ENCODE data around the gene PA2G4. TPM values are rescaled to one million over a fixed set of nuclear protein-coding genes. Genes with fewer than 3 reads are reported as not detected.

The PA2G4 gene
- total and polyA plus RNA-seq, 4 experiments from 2014 or later = 106 to 223 (median 156) TPM

DNA sequence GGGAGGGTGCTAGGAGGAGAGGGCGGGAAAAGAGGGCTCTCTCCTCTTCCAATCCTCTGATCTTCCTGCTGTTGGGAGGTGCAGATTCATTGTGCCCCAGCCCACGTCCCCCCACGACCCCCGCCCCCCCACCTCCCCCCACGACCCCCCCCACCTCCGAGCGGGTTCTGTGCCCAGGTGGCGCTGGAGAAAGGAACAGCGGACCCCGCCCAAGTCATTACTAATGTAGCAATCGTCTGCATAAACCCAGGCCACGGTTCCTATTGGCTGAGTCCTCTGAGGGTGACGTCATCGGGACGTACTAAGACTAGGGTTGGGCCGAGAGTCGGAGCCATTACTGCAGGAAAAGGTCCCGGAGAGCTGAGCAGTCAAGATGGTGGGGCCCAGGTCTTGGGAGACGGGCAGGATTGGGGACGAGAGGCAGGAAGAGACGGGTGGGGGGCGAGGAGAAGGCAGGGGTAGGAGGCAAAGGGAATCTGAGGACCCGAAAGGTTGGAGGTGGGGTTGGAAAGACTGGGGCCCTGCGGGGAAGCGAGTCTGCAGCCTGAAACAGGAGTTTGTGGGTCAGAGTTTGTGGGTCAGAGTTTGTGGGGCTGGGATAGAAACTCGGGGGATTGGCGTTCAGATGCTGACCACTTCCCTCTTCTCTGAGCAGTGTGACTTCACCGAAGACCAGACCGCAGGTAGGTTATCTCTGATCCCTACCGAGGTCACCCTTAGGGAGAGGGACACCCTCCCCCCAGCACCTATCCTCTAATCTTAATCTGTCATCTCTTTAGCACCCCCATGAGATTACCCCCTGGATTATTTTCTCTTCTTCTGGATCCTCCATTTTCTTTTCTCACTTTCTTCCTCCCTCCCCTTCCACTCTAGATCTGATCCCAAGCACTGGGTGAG, 53.9 kb downstream of the PA2G4 start, which contains the start of gene MYL6:
Gene MYL6 (plus strand): TSS at position 331 of the 897 bp plus-strand sequence. CDS start 43 bp downstream, at position 374.
- peaks cover 28 to 64% (median 37%) of the 10 kb centered on the region in 4 donors for H3K4me1 Mint-ChIP-seq
- ChIA-PET CTCF (ENCODE audit: partially characterized antibody) (interaction anchor here (0.6 to 2.5 kb wide), 12 partner anchors 16 to 72 kb away, joined by 3 to 16 read pairs (median 4); partner anchors contain the start of genes ESYT1, RNF41, SMARCC2 and ZC3H10), POLR2A (ENCODE audit: partially characterized antibody) (interaction anchor here (0.7 to 10.8 kb wide), 13 partner anchors 14 to 291 kb away, joined by 3 to 236 read pairs (median 7); partner anchors contain the start of genes ESYT1, PA2G4, RNF41 and RPL41)
- H3K27me3 ChIP-seq (ENCODE audit: insufficient read depth, low read length) = no peaks in the 10 kb centered on the region
- peaks cover 40% of the 10 kb centered on the region for H3K4me1 ChIP-seq (ENCODE audit: insufficient read depth, low read length)
- peaks cover 23 to 49% of the 10 kb centered on the region in 2 donors for H3K36me3 Mint-ChIP-seq
- H3K27ac Mint-ChIP-seq = peak within 1 kb of the TSS; percentile 96 to 100 (median 99)
- intact Hi-C loops (cut with micrococcal nuclease) = loop anchor here (1.0 to 2.0 kb wide), 2 partner anchors 30 to 63 kb away; partner anchors contain the start of genes ESYT1 and RNF41
- peak within 1 kb of the TSS; percentile 86 to 89 for H3K4me3 ChIP-seq (ENCODE audit: low read length in 2 of 2)
- peaks cover 34% of the 10 kb centered on the region for H3K36me3 ChIP-seq (ENCODE audit: insufficient read depth, low read length)
- H3K27ac ChIP-seq (ENCODE audit: low read depth, low read length) = peak within 1 kb of the TSS; percentile 97
- no peaks in the 10 kb centered on the region for H3K27me3 Mint-ChIP-seq
- H3K9me3 Mint-ChIP-seq = no peaks in the 10 kb centered on the region
- H3K4me3 Mint-ChIP-seq = peak within 1 kb of the TSS; percentile 93 to 100 (median 97)
- peak; percentile 88 to 98 (median 91) for DNase-seq
- H3K9me3 ChIP-seq (ENCODE audit: control insufficient read depth in 1 of 2, low read length in 2 of 2) = no peaks in the 10 kb centered on the region

- H3K36me3 Mint-ChIP-seq = peaks cover 28 to 56% of the 10 kb centered on the region in 2 donors
- H3K27ac Mint-ChIP-seq = peak overlapping the region; percentile 96 to 100 (median 99)
- Histone ChIP-seq H3K9me3 (ENCODE audit: control insufficient read depth in 1 of 2, low read length in 2 of 2) (no peaks in the 10 kb centered on the region), H3K36me3 (ENCODE audit: insufficient read depth, low read length) (peaks cover 41% of the 10 kb centered on the region), H3K4me1 (ENCODE audit: insufficient read depth, low read length) (peaks cover 38% of the 10 kb centered on the region), H3K4me3 (ENCODE audit: low read length in 2 of 2) (peak overlapping the region; percentile 86 to 89), H3K27ac (ENCODE audit: low read depth, low read length) (peak overlapping the region; percentile 97), H3K27me3 (ENCODE audit: insufficient read depth, low read length) (no peaks in the 10 kb centered on the region)
- no peaks in the 10 kb centered on the region for H3K9me3 Mint-ChIP-seq
- ChIA-PET CTCF (ENCODE audit: partially characterized antibody) (interaction anchor here (0.6 to 2.5 kb wide), 13 partner anchors 15 to 63 kb away, joined by 3 to 16 read pairs (median 4); partner anchors contain the start of genes ESYT1, RNF41, SMARCC2 and ZC3H10), POLR2A (ENCODE audit: partially characterized antibody) (interaction anchor here (0.7 to 10.8 kb wide), 13 partner anchors 10 to 201 kb away, joined by 3 to 236 read pairs (median 7); partner anchors contain the start of genes ESYT1, PA2G4, RNF41 and RPL41)
- H3K4me1 Mint-ChIP-seq = peaks cover 28 to 65% (median 37%) of the 10 kb centered on the region in 4 donors
- H3K4me3 Mint-ChIP-seq = peak overlapping the region; percentile 93 to 100 (median 97)
- DNase-seq = peak; percentile 19 to 48 (median 24)
- no peaks in the 10 kb centered on the region for H3K27me3 Mint-ChIP-seq
- intact Hi-C loops (cut with micrococcal nuclease) = loop anchor here (1.0 to 2.0 kb wide), 2 partner anchors 31 to 62 kb away; partner anchors contain the start of genes ESYT1 and RNF41
Measured at GRCh38 chr12:56158926-56159461, 54.6 kb downstream of the PA2G4 start.

DNA sequence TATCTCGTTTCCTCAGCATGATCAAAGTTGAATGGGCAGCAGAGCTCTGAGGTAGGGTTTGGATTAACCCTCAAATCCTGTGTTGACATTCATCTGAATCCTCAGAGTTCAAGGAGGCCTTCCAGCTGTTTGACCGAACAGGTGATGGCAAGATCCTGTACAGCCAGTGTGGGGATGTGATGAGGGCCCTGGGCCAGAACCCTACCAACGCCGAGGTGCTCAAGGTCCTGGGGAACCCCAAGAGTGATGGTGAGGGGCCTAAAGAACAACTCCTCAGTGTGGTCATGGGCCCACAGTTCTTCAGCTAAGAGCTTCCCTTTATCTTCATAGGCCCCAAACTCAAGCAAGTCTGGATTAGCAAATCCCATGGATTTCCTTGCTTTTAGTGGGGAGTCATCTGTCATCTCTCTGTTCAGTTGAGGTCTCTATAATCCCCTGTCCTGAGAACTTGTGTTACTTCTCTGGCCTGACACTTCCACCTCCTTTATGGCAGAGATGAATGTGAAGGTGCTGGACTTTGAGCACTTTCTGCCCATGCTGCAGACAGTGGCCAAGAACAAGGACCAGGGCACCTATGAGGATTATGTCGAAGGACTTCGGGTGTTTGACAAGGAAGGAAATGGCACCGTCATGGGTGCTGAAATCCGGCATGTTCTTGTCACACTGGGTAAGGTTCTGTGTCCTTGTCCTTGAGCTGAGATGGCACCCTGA, 55.3 kb downstream of the PA2G4 start:
- CTCF ChIA-PET (ENCODE audit: partially characterized antibody) = interaction anchor here (0.6 to 2.5 kb wide), 11 partner anchors 17 to 63 kb away, joined by 3 to 16 read pairs (median 4); partner anchors contain the start of genes ESYT1, RNF41, SMARCC2 and ZC3H10
- POLR2A ChIA-PET (ENCODE audit: partially characterized antibody) = interaction anchor here (0.6 to 10.8 kb wide), 14 partner anchors 9 to 200 kb away, joined by 3 to 236 read pairs (median 6); partner anchors contain the start of genes ESYT1, PA2G4, RNF41 and RPL41

GRCh38 chr12:56160193-56160763, 55.9 kb downstream of the PA2G4 start:
- H3K36me3 ChIP-seq (ENCODE audit: insufficient read depth, low read length) = peaks cover 45% of the 10 kb centered on the region
- H3K36me3 Mint-ChIP-seq = peaks cover 34 to 66% of the 10 kb centered on the region in 2 donors
- POLR2A ChIA-PET (ENCODE audit: partially characterized antibody) = interaction anchor here (0.6 to 10.8 kb wide), 12 partner anchors 12 to 307 kb away, joined by 3 to 236 read pairs (median 8); partner anchors contain the start of genes ESYT1, PA2G4, RNF41 and RPL41
- no peaks in the 10 kb centered on the region for H3K27me3 ChIP-seq (ENCODE audit: insufficient read depth, low read length)
- peak overlapping the region; percentile 93 to 100 (median 97) for H3K4me3 Mint-ChIP-seq
- peak overlapping the region; percentile 96 to 100 (median 99) for H3K27ac Mint-ChIP-seq
- intact Hi-C loops (cut with micrococcal nuclease) = no loop called here
- peak overlapping the region; percentile 86 to 89 for H3K4me3 ChIP-seq (ENCODE audit: low read length in 2 of 2)
- H3K4me1 ChIP-seq (ENCODE audit: insufficient read depth, low read length) = peaks cover 38% of the 10 kb centered on the region
- CTCF ChIA-PET (ENCODE audit: partially characterized antibody) = interaction anchor here (1.0 to 3.2 kb wide), 11 partner anchors 8 to 44 kb away, joined by 4 to 16 read pairs (median 8); partner anchors contain the start of genes ESYT1, MYL6B, RPL41 and SMARCC2
- no peaks in the 10 kb centered on the region for H3K9me3 Mint-ChIP-seq
- no peaks in the 10 kb centered on the region for H3K9me3 ChIP-seq (ENCODE audit: control insufficient read depth in 1 of 2, low read length in 2 of 2)
- peak overlapping the region; percentile 97 for H3K27ac ChIP-seq (ENCODE audit: low read depth, low read length)
- H3K27me3 Mint-ChIP-seq = no peaks in the 10 kb centered on the region
- H3K4me1 Mint-ChIP-seq = peaks cover 28 to 64% (median 37%) of the 10 kb centered on the region in 4 donors
- DNase-seq = peak; percentile 64 to 85 (median 73)

More for the DNA sequence above, 55.3 kb downstream of the PA2G4 start:
- H3K4me3 Mint-ChIP-seq = peak overlapping the region; percentile 93 to 100 (median 97)
- intact Hi-C loops (cut with micrococcal nuclease) = loop anchor here (2.0 kb wide), 1 partner anchor 61 kb away; the partner anchor contains the start of gene RNF41
- Histone ChIP-seq H3K4me3 (ENCODE audit: low read length in 2 of 2) (peak overlapping the region; percentile 86 to 89), H3K27ac (ENCODE audit: low read depth, low read length) (peak overlapping the region; percentile 97), H3K36me3 (ENCODE audit: insufficient read depth, low read length) (peaks cover 41% of the 10 kb centered on the region), H3K4me1 (ENCODE audit: insufficient read depth, low read length) (peaks cover 38% of the 10 kb centered on the region), H3K9me3 (ENCODE audit: control insufficient read depth in 1 of 2, low read length in 2 of 2) (no peaks in the 10 kb centered on the region), H3K27me3 (ENCODE audit: insufficient read depth, low read length) (no peaks in the 10 kb centered on the region)
- H3K9me3 Mint-ChIP-seq = no peaks in the 10 kb centered on the region
- peaks cover 34 to 62% of the 10 kb centered on the region in 2 donors for H3K36me3 Mint-ChIP-seq
- peaks cover 28 to 65% (median 37%) of the 10 kb centered on the region in 4 donors for H3K4me1 Mint-ChIP-seq
- no peak for DNase-seq
- peak overlapping the region; percentile 96 to 100 (median 99) for H3K27ac Mint-ChIP-seq
- no peaks in the 10 kb centered on the region for H3K27me3 Mint-ChIP-seq

- intact Hi-C loops (cut with micrococcal nuclease) = no loop called here
- Mint-ChIP-seq H3K4me1 (peaks cover 28 to 63% (median 39%) of the 10 kb centered on the region in 4 donors), H3K27me3 (no peaks in the 10 kb centered on the region), H3K4me3 (peak overlapping the region; percentile 93 to 100 (median 97)), H3K36me3 (peaks cover 39 to 73% of the 10 kb centered on the region in 2 donors), H3K9me3 (no peaks in the 10 kb centered on the region), H3K27ac (peak overlapping the region; percentile 96 to 100 (median 99))
- ChIA-PET POLR2A (ENCODE audit: partially characterized antibody) (interaction anchor here (0.8 to 10.8 kb wide), 13 partner anchors 10 to 306 kb away, joined by 3 to 236 read pairs (median 6); partner anchors contain the start of genes CNPY2, ESYT1, PA2G4 and RAB5B), CTCF (ENCODE audit: partially characterized antibody) (interaction anchor here (0.7 to 3.2 kb wide), 13 partner anchors 9 to 44 kb away, joined by 3 to 12 read pairs (median 5); partner anchors contain the start of genes ESYT1, MYL6B, RPL41 and SMARCC2)
- Histone ChIP-seq H3K9me3 (ENCODE audit: control insufficient read depth in 1 of 2, low read length in 2 of 2) (no peaks in the 10 kb centered on the region), H3K4me1 (ENCODE audit: insufficient read depth, low read length) (peaks cover 38% of the 10 kb centered on the region), H3K27me3 (ENCODE audit: insufficient read depth, low read length) (no peaks in the 10 kb centered on the region), H3K4me3 (ENCODE audit: low read length in 2 of 2) (peak overlapping the region; percentile 18 to 86), H3K36me3 (ENCODE audit: insufficient read depth, low read length) (peaks cover 52% of the 10 kb centered on the region), H3K27ac (ENCODE audit: low read depth, low read length) (peak overlapping the region; percentile 97)
- no peak for DNase-seq
Measured at GRCh38 chr12:56160894-56161689, 56.7 kb downstream of the PA2G4 start.

All from CD4-positive, alpha-beta memory T cell (primary cell).